PFSK-1 (cell line): ENCODE measurements around the gene C9orf152.

Source experiments
- FOXP2 ChIP-seq: optimal IDR thresholded peaks from 2 replicates; pipeline ENCODE3; 2011; ENCODE audit warnings: borderline replicate concordance, control low read depth, inconsistent platforms; ENCODE audit not compliant: insufficient read depth; ENCODE audit errors: extremely low read length, extremely low read depth
- POLR2AphosphoS5 ChIP-seq: IDR thresholded peaks from 2 replicates; pipeline ENCODE4 v1.6.1; 2012; ENCODE audit warnings: low read depth, mild to moderate bottlenecking, control low read depth, low read length, moderate library complexity
- REST ChIP-seq, 2 experiments: IDR thresholded peaks; 2 replicates each; pipeline versions ENCODE4 v1.6.1 to v1.8.0; 2011 to 2012; ENCODE audit warnings: low read depth in 2 of 2, low read length in 2 of 2, control low read depth in 1 of 2, inconsistent platforms in 1 of 2, mild to moderate bottlenecking in 1 of 2, moderate library complexity in 1 of 2; ENCODE audit not compliant: insufficient read depth in 1 of 2
- SIN3A ChIP-seq: IDR thresholded peaks from 2 replicates; pipeline ENCODE4 v1.6.1; 2012; ENCODE audit warnings: mild to moderate bottlenecking, low read length, moderate library complexity, borderline replicate concordance; ENCODE audit not compliant: insufficient read depth
- TAF1 ChIP-seq: IDR thresholded peaks from 2 replicates; pipeline ENCODE4 v1.6.1; 2012; ENCODE audit warnings: low read length, control low read depth, borderline replicate concordance; ENCODE audit not compliant: insufficient read depth

C9orf152 gene

GRCh38 chr9:110213413-110214044, 5.6 kb upstream of the C9orf152 start:
- TF ChIP-seq REST (IDR thresholded peaks at IDR 0.05; ENCODE audit: insufficient read depth in 1 of 2, low read depth in 2 of 2, low read length in 2 of 2) (no peak), SIN3A (no peak), TAF1 (no peak), POLR2AphosphoS5 (no peak), FOXP2 (no peak)

DNA sequence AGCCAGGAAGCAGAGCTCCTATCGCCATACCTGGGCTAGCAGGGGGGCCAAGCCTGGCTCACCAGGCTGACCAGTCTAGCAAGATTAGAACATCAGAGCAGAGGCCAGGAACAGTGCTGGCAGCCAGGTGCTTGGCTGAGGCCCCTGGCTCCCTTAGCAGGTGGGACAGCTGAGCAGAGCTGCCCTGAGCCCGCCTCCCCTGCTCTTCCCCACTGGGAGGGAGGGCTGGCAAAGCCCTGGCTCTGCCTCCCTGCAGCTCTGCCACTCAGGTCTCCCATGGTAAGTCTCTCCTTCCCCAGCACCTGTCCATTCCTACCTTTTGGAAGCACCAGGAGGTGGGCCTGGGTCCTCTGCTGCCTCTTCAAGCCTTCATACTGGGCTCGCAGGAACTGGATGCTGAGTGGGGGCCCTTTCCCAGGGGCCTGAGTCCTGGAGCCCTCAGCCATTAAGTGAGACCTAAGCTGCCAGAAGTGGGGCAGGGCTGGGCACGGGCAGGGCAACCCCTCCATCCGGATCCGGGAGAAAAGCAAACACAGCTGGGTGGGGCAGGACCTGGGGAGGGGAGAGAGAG, 803 bp downstream of the C9orf152 start:
- TF ChIP-seq SIN3A (no peak), POLR2AphosphoS5 (no peak), TAF1 (no peak), FOXP2 (no peak), REST (IDR thresholded peaks at IDR 0.05; ENCODE audit: insufficient read depth in 1 of 2, low read depth in 2 of 2, low read length in 2 of 2) (no peak)

- no peak for TF ChIP-seq TAF1
- TF ChIP-seq FOXP2, result no peak
Measured at GRCh38 chr9:110206389-110206788, 1.6 kb downstream of the C9orf152 start.

DNA sequence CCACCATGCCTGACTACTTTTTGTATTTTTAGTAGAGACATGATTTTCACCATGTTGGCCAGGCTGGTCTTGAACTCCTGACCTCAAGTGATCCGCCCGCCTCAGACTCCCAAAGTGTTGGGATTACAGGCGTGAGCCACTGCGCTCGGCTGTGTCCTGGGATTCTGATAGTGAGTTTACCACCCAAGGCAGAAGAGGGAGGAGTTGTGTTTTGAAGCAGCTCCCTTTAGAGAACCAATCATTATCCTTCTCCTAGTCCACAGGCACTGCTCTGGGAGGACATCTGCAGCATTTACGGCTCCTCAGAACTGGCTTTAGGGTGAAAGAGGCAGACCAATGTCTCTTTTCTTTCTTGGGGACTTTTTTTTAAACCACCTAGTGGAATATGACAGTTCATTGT, 5.7 kb downstream of the C9orf152 start:
- TF ChIP-seq REST (IDR thresholded peaks at IDR 0.05; ENCODE audit: insufficient read depth in 1 of 2, low read depth in 2 of 2, low read length in 2 of 2), result no peak
- no peak for TF ChIP-seq POLR2AphosphoS5
- TF ChIP-seq FOXP2, result no peak
- TF ChIP-seq TAF1, result no peak
- no peak for TF ChIP-seq SIN3A

DNA sequence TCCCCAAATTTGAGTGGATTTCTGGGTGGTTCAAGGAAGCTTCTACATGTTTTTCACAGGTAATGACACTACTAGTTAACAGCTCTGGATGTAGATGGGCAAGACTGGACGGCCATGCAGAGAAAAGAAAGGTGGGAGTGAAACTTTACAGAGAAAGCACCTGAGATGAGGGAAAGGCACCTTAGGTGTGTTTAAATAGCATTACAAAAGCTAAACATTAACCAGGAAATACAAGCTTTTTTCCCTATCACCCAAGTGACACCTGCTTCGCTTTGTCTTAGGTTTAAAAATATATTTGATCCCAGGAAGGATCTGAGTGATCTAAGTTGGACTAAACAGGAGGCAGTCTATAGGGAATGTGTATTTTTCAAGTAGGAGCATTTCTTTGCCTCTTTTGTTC, 8.3 kb downstream of the C9orf152 start:
- TF ChIP-seq REST (IDR thresholded peaks at IDR 0.05; ENCODE audit: insufficient read depth in 1 of 2, low read depth in 2 of 2, low read length in 2 of 2), result no peak
- no peak for TF ChIP-seq POLR2AphosphoS5
- TF ChIP-seq FOXP2, result no peak
- TF ChIP-seq SIN3A, result no peak
- no peak for TF ChIP-seq TAF1
